MM.1S (cell line): ENCODE results near the gene TRIM54.

Experiments used
- DNase-seq: peaks from one replicate; pipeline ENCODE4 v3.0.0-alpha.2; 2015
- H2AFZ ChIP-seq: fragments of 300-600 bp; sonication (generic); 2 replicates; pipeline ENCODE4 v1.6.0; 2016; ENCODE audit warnings: antibody characterized with exemption, low read length
- H3F3A ChIP-seq: fragments of 300-600 bp; sonication (generic); 2 replicates; pipeline ENCODE4 v1.6.1; 2016; ENCODE audit warnings: mild to moderate bottlenecking, antibody characterized with exemption, low read length, moderate library complexity, mixed read lengths; ENCODE audit not compliant: insufficient read depth
- H3K27ac ChIP-seq: fragments of 300-600 bp; sonication (generic); 2 replicates; pipeline ENCODE4 v1.5.1; 2016; ENCODE audit warnings: mild to moderate bottlenecking, low read length
- H3K27me3 ChIP-seq: fragments of 300-600 bp; sonication (generic); replicated peaks from 2 replicates; pipeline ENCODE4 v1.6.0; 2016; ENCODE audit warnings: low read length; ENCODE audit not compliant: insufficient read depth
- H3K36me3 ChIP-seq: fragments of 300-600 bp; sonication (generic); replicated peaks from 2 replicates; pipeline ENCODE4 v1.6.1; 2016; ENCODE audit warnings: mild to moderate bottlenecking, low read length, mixed read lengths; ENCODE audit not compliant: insufficient read depth
- H3K4me1 ChIP-seq: fragments of 300-600 bp; sonication (generic); 2 replicates; pipeline ENCODE4 v1.6.1; 2016; ENCODE audit warnings: low read length, mixed read lengths
- H3K4me2 ChIP-seq: fragments of 300-600 bp; sonication (generic); 2 replicates; pipeline ENCODE4 v1.6.0; 2016; ENCODE audit warnings: low read depth, low read length
- H3K4me3 ChIP-seq: fragments of 300-600 bp; sonication (generic); 2 replicates; pipeline ENCODE4 v1.5.1; 2016; ENCODE audit warnings: low read length, mixed read lengths
- H3K79me2 ChIP-seq: fragments of 300-600 bp; sonication (generic); 2 replicates; pipeline ENCODE4 v1.6.1; 2016; ENCODE audit warnings: mixed run types, low read length, mixed read lengths
- H3K9ac ChIP-seq: fragments of 300-600 bp; sonication (generic); 2 replicates; pipeline ENCODE4 v1.6.1; 2016; ENCODE audit warnings: low read length, mixed read lengths
- H3K9me2 ChIP-seq: fragments of 300-600 bp; sonication (generic); replicated peaks from 2 replicates; pipeline ENCODE4 v1.6.1; 2016; ENCODE audit warnings: mild to moderate bottlenecking, low read length, mixed read lengths; ENCODE audit not compliant: insufficient read depth
- H3K9me3 ChIP-seq: fragments of 300-600 bp; sonication (generic); replicated peaks from 2 replicates; pipeline ENCODE4 v1.6.1; 2016; ENCODE audit warnings: mild to moderate bottlenecking, low read length, mixed read lengths; ENCODE audit not compliant: insufficient read depth
- H4K20me1 ChIP-seq: fragments of 300-600 bp; sonication (generic); 2 replicates; pipeline ENCODE4 v1.6.1; 2016; ENCODE audit warnings: mild to moderate bottlenecking, low read length, moderate library complexity, mixed read lengths; ENCODE audit not compliant: insufficient read depth
- EZH2 ChIP-seq: fragments of 300-600 bp; sonication (generic); optimal IDR thresholded peaks from 2 replicates; pipeline ENCODE3; 2017; ENCODE audit warnings: low read depth, mild to moderate bottlenecking, antibody characterized with exemption, low read length, mixed read lengths
- EZH2phosphoT487 ChIP-seq: fragments of 300-600 bp; sonication (generic); IDR thresholded peaks from 2 replicates; pipeline ENCODE4 v1.6.1; 2018; ENCODE audit warnings: antibody characterized with exemption, low read length
- TF ChIP-seq, protein P1 (sequence below): fragments of 300-600 bp; sonication (generic); IDR thresholded peaks from 2 replicates; pipeline ENCODE4 v1.5.1; 2016; ENCODE audit warnings: antibody characterized with exemption, low read length, mixed read lengths

Gene TRIM54

DNA sequence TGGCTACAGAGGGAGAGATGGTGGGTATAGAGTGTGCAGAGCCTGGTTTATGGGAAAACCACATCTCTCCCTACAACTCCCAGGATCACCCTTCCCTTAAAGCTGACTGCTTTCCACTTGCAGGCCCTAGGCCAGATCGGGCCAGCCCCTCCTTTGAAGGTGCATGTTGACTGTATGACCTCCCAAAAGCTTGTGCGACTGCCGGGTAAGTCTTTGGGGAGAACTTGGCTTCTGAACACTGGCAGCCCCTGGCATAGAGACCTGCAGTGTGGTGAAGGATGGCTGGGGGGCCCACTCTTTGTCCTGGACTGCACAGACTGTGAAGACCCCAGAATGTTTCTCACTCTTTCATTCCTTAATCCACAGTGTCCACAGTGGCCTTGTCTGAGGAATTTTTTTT lies 45.6 kb upstream of the TRIM54 start:
- no peak overlapping the region for H3K27ac ChIP-seq
- no peak overlapping the region for H3K9ac ChIP-seq
- H3K4me2 ChIP-seq = no peak overlapping the region
- H3K4me3 ChIP-seq = no peak overlapping the region
- H3K4me1 ChIP-seq = no peaks in the 10 kb centered on the region
- no peaks in the 10 kb centered on the region for H3K9me3 ChIP-seq
- peaks cover 20% of the 10 kb centered on the region for H3K36me3 ChIP-seq
- H2AFZ ChIP-seq = no peak overlapping the region
- no peak for DNase-seq
- no peaks in the 10 kb centered on the region for H3K27me3 ChIP-seq
- H4K20me1 ChIP-seq = no peaks in the 10 kb centered on the region
- H3F3A ChIP-seq = no peaks in the 10 kb centered on the region
- no peaks in the 10 kb centered on the region for H3K9me2 ChIP-seq
- no peaks in the 10 kb centered on the region for H3K79me2 ChIP-seq
- TF ChIP-seq, protein P1, sequence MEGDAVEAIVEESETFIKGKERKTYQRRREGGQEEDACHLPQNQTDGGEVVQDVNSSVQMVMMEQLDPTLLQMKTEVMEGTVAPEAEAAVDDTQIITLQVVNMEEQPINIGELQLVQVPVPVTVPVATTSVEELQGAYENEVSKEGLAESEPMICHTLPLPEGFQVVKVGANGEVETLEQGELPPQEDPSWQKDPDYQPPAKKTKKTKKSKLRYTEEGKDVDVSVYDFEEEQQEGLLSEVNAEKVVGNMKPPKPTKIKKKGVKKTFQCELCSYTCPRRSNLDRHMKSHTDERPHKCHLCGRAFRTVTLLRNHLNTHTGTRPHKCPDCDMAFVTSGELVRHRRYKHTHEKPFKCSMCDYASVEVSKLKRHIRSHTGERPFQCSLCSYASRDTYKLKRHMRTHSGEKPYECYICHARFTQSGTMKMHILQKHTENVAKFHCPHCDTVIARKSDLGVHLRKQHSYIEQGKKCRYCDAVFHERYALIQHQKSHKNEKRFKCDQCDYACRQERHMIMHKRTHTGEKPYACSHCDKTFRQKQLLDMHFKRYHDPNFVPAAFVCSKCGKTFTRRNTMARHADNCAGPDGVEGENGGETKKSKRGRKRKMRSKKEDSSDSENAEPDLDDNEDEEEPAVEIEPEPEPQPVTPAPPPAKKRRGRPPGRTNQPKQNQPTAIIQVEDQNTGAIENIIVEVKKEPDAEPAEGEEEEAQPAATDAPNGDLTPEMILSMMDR = no peak
- TF ChIP-seq EZH2phosphoT487 (no peak), EZH2 (no peak)

DNA sequence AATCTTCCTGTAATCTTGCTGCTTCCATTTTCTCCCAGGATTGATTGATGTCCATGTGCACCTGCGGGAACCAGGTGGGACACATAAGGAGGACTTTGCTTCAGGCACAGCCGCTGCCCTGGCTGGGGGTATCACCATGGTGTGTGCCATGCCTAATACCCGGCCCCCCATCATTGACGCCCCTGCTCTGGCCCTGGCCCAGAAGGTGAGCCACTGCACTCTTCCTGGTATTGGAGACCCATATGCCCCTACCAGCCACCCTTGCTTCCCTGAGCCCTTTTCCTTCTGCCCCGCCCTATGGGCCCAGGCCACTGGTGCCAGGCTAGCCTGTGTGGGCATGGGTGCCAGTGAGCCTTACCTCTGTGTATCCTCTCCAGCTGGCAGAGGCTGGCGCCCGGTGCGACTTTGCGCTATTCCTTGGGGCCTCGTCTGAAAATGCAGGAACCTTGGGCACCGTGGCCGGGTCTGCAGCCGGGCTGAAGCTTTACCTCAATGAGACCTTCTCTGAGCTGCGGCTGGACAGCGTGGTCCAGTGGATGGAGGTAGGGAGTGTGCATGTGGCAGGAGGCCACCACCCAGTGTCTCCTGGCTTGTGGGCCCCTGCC lies 44.8 kb upstream of the TRIM54 start:
- H3K79me2 ChIP-seq = no peaks in the 10 kb centered on the region
- H3K27me3 ChIP-seq = no peaks in the 10 kb centered on the region
- no peak overlapping the region for H3K27ac ChIP-seq
- no peaks in the 10 kb centered on the region for H3F3A ChIP-seq
- no peak overlapping the region for H3K4me2 ChIP-seq
- H3K4me1 ChIP-seq = no peaks in the 10 kb centered on the region
- H3K36me3 ChIP-seq = peaks cover 12% of the 10 kb centered on the region
- H3K4me3 ChIP-seq = no peak overlapping the region
- no peak for DNase-seq
- no peaks in the 10 kb centered on the region for H4K20me1 ChIP-seq
- TF ChIP-seq EZH2 = no peak
- TF ChIP-seq, protein P1 = no peak
- TF ChIP-seq EZH2phosphoT487 = no peak
- no peak overlapping the region for H3K9ac ChIP-seq
- no peaks in the 10 kb centered on the region for H3K9me3 ChIP-seq
- H3K9me2 ChIP-seq = no peaks in the 10 kb centered on the region
- H2AFZ ChIP-seq = no peak overlapping the region

DNA sequence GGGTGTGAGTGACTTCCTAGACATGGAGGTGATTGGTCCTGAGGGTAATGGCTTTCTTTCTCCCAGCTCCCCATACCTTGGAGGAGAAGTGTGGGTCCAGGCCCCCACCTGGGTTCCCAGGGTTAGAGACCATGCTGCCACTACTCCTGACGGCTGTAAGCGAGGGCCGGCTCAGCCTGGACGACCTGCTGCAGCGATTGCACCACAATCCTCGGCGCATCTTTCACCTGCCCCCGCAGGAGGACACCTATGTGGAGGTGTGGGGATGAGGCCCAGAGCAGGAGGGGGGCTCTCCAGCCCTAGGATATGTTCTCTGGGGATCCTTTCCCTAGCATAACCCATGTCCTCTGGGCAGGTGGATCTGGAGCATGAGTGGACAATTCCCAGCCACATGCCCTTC lies 43.3 kb upstream of the TRIM54 start:
- H3K27ac ChIP-seq = no peak overlapping the region
- peaks cover 5% of the 10 kb centered on the region; the same call in 1 of the 2 replicates for H3K36me3 ChIP-seq
- no peaks in the 10 kb centered on the region for H3K79me2 ChIP-seq
- H2AFZ ChIP-seq = no peak overlapping the region
- no peak overlapping the region for H3K4me2 ChIP-seq
- no peaks in the 10 kb centered on the region for H3K27me3 ChIP-seq
- no peak for DNase-seq
- H3F3A ChIP-seq = no peaks in the 10 kb centered on the region
- no peak overlapping the region for H3K9ac ChIP-seq
- no peak for TF ChIP-seq EZH2phosphoT487
- no peak for TF ChIP-seq EZH2
- TF ChIP-seq, protein P1 = no peak
- no peaks in the 10 kb centered on the region for H4K20me1 ChIP-seq
- H3K4me1 ChIP-seq = no peaks in the 10 kb centered on the region
- no peaks in the 10 kb centered on the region for H3K9me2 ChIP-seq
- no peaks in the 10 kb centered on the region for H3K9me3 ChIP-seq
- H3K4me3 ChIP-seq = no peak overlapping the region
